ENCODE results near the gene SESN1. TPM values are rescaled to one million over a fixed set of nuclear protein-coding genes. Genes with fewer than 3 reads are reported as not detected.
A peak's percentile ranks its signal among the peaks of the same experiment; 100 is the strongest.
"Not testable (repeated sequence)": the region's sequence is repeated elsewhere in the genome, so short reads cannot be mapped to it uniquely, and the experiment has no call there.

Gene SESN1
- 10 to 100 TPM in 5 of 6 experiments, 1 to 10 TPM in 1; 8.7 to 17.1 (median 11.9) TPM for total RNA-seq
- long read RNA-seq, partial matches to known transcripts: 0 of 2 reads
- long read RNA-seq, other reads (novel, unspliced or antisense): 0 of 2 reads

GRCh38 chr6:109094416-109095035 lies at the start of gene SESN1:
SESN1 (minus strand) TSS chr6:109094846; CDS start chr6:109094073, 773 bp downstream.
- no peak for TF ChIP-seq CTCF (IDR thresholded peaks at IDR 0.05)
- TF ChIP-seq POLR2A (IDR thresholded peaks at IDR 0.05): peak; percentile 98
- 0% methylated on average over 21 of the region's 62 CpGs for WGBS (ENCODE audit: insufficient coverage, low coverage, low lambda C conversion rate, missing lambda C conversion rate)
- no peaks in the 10 kb centered on the region for H3K36me3 ChIP-seq
- peaks cover 0 to 24% (median 0%) of the 10 kb centered on the region in 4 donors for H3K4me1 ChIP-seq
- DNase-seq (peak; percentile 95 to 99 (median 96)), ATAC-seq (peak; percentile 86 to 96 (median 90))
- H3K4me3 ChIP-seq: peak within 1 kb of the TSS; percentile 57 to 91 (median 77)
- H3K9me3 ChIP-seq: no peaks in the 10 kb centered on the region
- intact Hi-C loops (cut with DNase I): no loop called here
- peak within 1 kb of the TSS; percentile 94 to 98 (median 96) for H3K27ac ChIP-seq
- no peaks in the 10 kb centered on the region for H3K27me3 ChIP-seq

GRCh38 chr6:109143191-109143590 lies 48.5 kb upstream of the SESN1 start:
- Histone ChIP-seq H3K9me3 (no peaks in the 10 kb centered on the region), H3K4me1 (no peaks in the 10 kb centered on the region), H3K27ac (no peak overlapping the region), H3K36me3 (peaks cover 0 to 5% (median 0%) of the 10 kb centered on the region in 4 donors), H3K27me3 (no peaks in the 10 kb centered on the region), H3K4me3 (no peak overlapping the region)
- DNase-seq (no peak), ATAC-seq (no peak)
- TF ChIP-seq CTCF (IDR thresholded peaks at IDR 0.05): no peak
- no peak for TF ChIP-seq POLR2A (IDR thresholded peaks at IDR 0.05)
- intact Hi-C loops (cut with DNase I): no loop called here

GRCh38 chr6:109142067-109142466 lies 47.4 kb upstream of the SESN1 start:
- H3K4me1 ChIP-seq; H3K9me3 ChIP-seq; DNase-seq; H3K36me3 ChIP-seq; H3K27me3 ChIP-seq; ATAC-seq; H3K4me3 ChIP-seq; H3K27ac ChIP-seq; intact Hi-C loops (cut with DNase I): not testable (repeated sequence)

GRCh38 chr6:109139109-109139508 lies 44.5 kb upstream of the SESN1 start:
- intact Hi-C loops (cut with DNase I): no loop called here
- no peak for DNase-seq

GRCh38 chr6:109136530-109136929 lies 41.9 kb upstream of the SESN1 start:
- H3K9me3 ChIP-seq; H3K27ac ChIP-seq; intact Hi-C loops (cut with DNase I); H3K4me3 ChIP-seq; H3K4me1 ChIP-seq; ATAC-seq; H3K36me3 ChIP-seq; H3K27me3 ChIP-seq; DNase-seq: not testable (repeated sequence)
- 96% methylated on average over 5 of the region's 6 CpGs for WGBS (ENCODE audit: insufficient coverage, low coverage, low lambda C conversion rate, missing lambda C conversion rate)

More at GRCh38 chr6:109139109-109139508, 44.5 kb upstream of the SESN1 start:
- WGBS (ENCODE audit: insufficient coverage, low coverage, low lambda C conversion rate, missing lambda C conversion rate): 93% methylated on average over 3 of the region's 6 CpGs
- no peaks in the 10 kb centered on the region for H3K9me3 ChIP-seq
- no peaks in the 10 kb centered on the region for H3K36me3 ChIP-seq
- peak in 1 of 4 donors; percentile 34 for ATAC-seq
- H3K27me3 ChIP-seq: no peaks in the 10 kb centered on the region
- no peaks in the 10 kb centered on the region for H3K4me1 ChIP-seq
- no peak overlapping the region for H3K4me3 ChIP-seq
- TF ChIP-seq CTCF (IDR thresholded peaks at IDR 0.05) (no peak), POLR2A (IDR thresholded peaks at IDR 0.05) (no peak)
- no peak overlapping the region for H3K27ac ChIP-seq

- intact Hi-C loops (cut with DNase I); H3K36me3 ChIP-seq; ATAC-seq; DNase-seq; H3K4me1 ChIP-seq; H3K27ac ChIP-seq; H3K4me3 ChIP-seq; H3K27me3 ChIP-seq; H3K9me3 ChIP-seq: not testable (repeated sequence)
- 94% methylated on average over 6 of the region's 6 CpGs for whole genome bisulfite sequencing (ENCODE audit: insufficient coverage, low coverage, low lambda C conversion rate, missing lambda C conversion rate)
These were observed 41.4 kb upstream of the SESN1 start for GRCh38 chr6:109136039-109136438.

- H3K36me3 ChIP-seq; H3K4me1 ChIP-seq; H3K27me3 ChIP-seq; H3K4me3 ChIP-seq; intact Hi-C loops (cut with DNase I); H3K27ac ChIP-seq; H3K9me3 ChIP-seq; DNase-seq; ATAC-seq: not testable (repeated sequence)
- WGBS (ENCODE audit: insufficient coverage, low coverage, low lambda C conversion rate, missing lambda C conversion rate): 100% methylated on average over 1 of the region's 1 CpG
These were observed 41.0 kb upstream of the SESN1 start for GRCh38 chr6:109135600-109135999.

All from right lobe of liver (tissue), 6 donors.